Measurements from ENCODE around the gene ITGAE. TPM values are rescaled to one million over a fixed set of nuclear protein-coding genes. Genes with fewer than 3 reads are reported as not detected.

The ITGAE gene
- total and polyA plus RNA-seq, 10 of the 15 experiments (the other 5 are each of a cell fraction or from before 2014, with no cell fraction given) = 13.1 to 161 (median 34.8) TPM

DNA sequence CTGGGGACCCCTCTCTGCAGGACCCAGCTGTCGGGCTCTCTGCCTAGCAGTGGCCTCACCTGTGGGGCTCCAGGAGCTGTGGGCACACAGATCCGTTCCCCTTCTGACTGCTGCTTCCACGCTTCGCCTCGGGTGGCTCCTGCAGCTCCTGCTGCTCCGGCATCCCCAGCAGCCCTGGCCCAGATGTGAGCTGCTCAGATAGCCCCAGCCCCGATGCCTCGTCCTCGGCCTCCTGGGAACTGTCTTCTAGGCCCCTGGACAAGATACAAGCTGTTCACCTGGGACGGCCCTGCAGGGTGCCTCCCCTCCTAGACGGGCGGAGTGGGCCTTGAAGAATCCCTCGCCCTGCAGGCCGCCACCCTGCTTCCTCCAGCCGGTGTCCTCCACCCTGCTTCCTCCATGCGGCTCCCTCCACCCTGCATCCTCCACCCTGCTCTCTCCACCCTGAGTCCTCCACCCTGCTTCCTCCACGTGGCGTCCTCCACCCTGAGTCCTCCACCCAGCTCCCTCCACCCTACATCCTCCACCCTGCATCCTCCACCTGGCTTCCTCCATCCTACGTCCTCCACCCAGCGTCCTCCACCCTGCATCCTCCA, 121.4 kb downstream of the ITGAE start:
- H3K36me3 ChIP-seq (ENCODE audit: control insufficient read depth in 2 of 2, insufficient read depth in 2 of 2, low read length in 1 of 2) = peaks cover 0 to 7% of the 10 kb centered on the region in 2 experiments; a peak in 2 of 4 replicates
- ChIA-PET RAD21 (ENCODE audit: unreplicated experiment) (no interaction called here), SMC1A (ENCODE audit: uncharacterized antibody, unreplicated experiment) (interaction anchor here (0.9 kb wide), 1 partner anchor 9 kb away, joined by 3 read pairs; no protein-coding TSS in a partner anchor), CTCF (interaction anchor here (1.3 kb wide), 1 partner anchor 58 kb away, joined by 6 read pairs; no protein-coding TSS in a partner anchor), POLR2A (no interaction called here)
- H3K4me2 ChIP-seq (ENCODE audit: control insufficient read depth, insufficient read depth) = no peak overlapping the region
- BruUV-seq (replicated peaks) = no TSS peak
- no peak overlapping the region for H2AFZ ChIP-seq (ENCODE audit: control insufficient read depth, low read depth, low read length)
- TF ChIP-seq SMC3 (IDR thresholded peaks at IDR 0.05; ENCODE audit: borderline replicate concordance, low read length) (no peak), STAT1 (conservative IDR thresholded peaks at IDR 0.05) (no peak), HCFC1 (IDR thresholded peaks at IDR 0.05; ENCODE audit: low read length) (no peak), HDGF (IDR thresholded peaks at IDR 0.05) (no peak), CREB1 (IDR thresholded peaks at IDR 0.05; ENCODE audit: low read depth) (no peak), PML (IDR thresholded peaks at IDR 0.05; ENCODE audit: low read length) (no peak), CREM (IDR thresholded peaks at IDR 0.05; ENCODE audit: low read depth) (no peak)
- TF ChIP-seq, protein P1, sequence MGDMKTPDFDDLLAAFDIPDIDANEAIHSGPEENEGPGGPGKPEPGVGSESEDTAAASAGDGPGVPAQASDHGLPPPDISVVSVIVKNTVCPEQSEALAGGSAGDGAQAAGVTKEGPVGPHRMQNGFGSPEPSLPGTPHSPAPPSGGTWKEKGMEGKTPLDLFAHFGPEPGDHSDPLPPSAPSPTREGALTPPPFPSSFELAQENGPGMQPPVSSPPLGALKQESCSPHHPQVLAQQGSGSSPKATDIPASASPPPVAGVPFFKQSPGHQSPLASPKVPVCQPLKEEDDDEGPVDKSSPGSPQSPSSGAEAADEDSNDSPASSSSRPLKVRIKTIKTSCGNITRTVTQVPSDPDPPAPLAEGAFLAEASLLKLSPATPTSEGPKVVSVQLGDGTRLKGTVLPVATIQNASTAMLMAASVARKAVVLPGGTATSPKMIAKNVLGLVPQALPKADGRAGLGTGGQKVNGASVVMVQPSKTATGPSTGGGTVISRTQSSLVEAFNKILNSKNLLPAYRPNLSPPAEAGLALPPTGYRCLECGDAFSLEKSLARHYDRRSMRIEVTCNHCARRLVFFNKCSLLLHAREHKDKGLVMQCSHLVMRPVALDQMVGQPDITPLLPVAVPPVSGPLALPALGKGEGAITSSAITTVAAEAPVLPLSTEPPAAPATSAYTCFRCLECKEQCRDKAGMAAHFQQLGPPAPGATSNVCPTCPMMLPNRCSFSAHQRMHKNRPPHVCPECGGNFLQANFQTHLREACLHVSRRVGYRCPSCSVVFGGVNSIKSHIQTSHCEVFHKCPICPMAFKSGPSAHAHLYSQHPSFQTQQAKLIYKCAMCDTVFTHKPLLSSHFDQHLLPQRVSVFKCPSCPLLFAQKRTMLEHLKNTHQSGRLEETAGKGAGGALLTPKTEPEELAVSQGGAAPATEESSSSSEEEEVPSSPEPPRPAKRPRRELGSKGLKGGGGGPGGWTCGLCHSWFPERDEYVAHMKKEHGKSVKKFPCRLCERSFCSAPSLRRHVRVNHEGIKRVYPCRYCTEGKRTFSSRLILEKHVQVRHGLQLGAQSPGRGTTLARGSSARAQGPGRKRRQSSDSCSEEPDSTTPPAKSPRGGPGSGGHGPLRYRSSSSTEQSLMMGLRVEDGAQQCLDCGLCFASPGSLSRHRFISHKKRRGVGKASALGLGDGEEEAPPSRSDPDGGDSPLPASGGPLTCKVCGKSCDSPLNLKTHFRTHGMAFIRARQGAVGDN (IDR thresholded peaks at IDR 0.05) = no peak
- TF ChIP-seq, protein P2, sequence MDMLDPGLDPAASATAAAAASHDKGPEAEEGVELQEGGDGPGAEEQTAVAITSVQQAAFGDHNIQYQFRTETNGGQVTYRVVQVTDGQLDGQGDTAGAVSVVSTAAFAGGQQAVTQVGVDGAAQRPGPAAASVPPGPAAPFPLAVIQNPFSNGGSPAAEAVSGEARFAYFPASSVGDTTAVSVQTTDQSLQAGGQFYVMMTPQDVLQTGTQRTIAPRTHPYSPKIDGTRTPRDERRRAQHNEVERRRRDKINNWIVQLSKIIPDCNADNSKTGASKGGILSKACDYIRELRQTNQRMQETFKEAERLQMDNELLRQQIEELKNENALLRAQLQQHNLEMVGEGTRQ (IDR thresholded peaks at IDR 0.05; ENCODE audit: borderline replicate concordance, low read depth, low read length) = no peak
- TF ChIP-seq, protein P3, sequence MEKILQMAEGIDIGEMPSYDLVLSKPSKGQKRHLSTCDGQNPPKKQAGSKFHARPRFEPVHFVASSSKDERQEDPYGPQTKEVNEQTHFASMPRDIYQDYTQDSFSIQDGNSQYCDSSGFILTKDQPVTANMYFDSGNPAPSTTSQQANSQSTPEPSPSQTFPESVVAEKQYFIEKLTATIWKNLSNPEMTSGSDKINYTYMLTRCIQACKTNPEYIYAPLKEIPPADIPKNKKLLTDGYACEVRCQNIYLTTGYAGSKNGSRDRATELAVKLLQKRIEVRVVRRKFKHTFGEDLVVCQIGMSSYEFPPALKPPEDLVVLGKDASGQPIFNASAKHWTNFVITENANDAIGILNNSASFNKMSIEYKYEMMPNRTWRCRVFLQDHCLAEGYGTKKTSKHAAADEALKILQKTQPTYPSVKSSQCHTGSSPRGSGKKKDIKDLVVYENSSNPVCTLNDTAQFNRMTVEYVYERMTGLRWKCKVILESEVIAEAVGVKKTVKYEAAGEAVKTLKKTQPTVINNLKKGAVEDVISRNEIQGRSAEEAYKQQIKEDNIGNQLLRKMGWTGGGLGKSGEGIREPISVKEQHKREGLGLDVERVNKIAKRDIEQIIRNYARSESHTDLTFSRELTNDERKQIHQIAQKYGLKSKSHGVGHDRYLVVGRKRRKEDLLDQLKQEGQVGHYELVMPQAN (conservative IDR thresholded peaks at IDR 0.05) = no peak
- TF ChIP-seq, protein P4, sequence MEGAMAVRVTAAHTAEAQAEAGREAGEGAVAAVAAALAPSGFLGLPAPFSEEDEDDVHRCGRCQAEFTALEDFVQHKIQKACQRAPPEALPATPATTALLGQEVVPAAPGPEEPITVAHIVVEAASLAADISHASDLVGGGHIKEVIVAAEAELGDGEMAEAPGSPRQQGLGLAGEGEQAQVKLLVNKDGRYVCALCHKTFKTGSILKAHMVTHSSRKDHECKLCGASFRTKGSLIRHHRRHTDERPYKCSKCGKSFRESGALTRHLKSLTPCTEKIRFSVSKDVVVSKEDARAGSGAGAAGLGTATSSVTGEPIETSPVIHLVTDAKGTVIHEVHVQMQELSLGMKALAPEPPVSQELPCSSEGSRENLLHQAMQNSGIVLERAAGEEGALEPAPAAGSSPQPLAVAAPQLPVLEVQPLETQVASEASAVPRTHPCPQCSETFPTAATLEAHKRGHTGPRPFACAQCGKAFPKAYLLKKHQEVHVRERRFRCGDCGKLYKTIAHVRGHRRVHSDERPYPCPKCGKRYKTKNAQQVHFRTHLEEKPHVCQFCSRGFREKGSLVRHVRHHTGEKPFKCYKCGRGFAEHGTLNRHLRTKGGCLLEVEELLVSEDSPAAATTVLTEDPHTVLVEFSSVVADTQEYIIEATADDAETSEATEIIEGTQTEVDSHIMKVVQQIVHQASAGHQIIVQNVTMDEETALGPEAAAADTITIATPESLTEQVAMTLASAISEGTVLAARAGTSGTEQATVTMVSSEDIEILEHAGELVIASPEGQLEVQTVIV (IDR thresholded peaks at IDR 0.05; ENCODE audit: borderline replicate concordance, partially characterized antibody) = no peak
- in situ Hi-C loops (cut with MboI) (loop anchor here (5.0 kb wide), 1 partner anchor 143 kb away; no protein-coding TSS in a partner anchor), intact Hi-C loops (cut with micrococcal nuclease; ENCODE audit: unreplicated experiment) (no loop called here)
- no peak for ATAC-seq
- no peak overlapping the region for H3K4me3 ChIP-seq
- H3K9ac ChIP-seq (ENCODE audit: control insufficient read depth, insufficient read depth, low read length) = no peak overlapping the region
- H3K27me3 ChIP-seq (replicated peaks in 1 of 2; ENCODE audit: control insufficient read depth in 2 of 2, insufficient read depth in 2 of 2, low read length in 1 of 2) = no peaks in the 10 kb centered on the region
- H4K20me1 ChIP-seq (ENCODE audit: control insufficient read depth, insufficient read depth) = no peaks in the 10 kb centered on the region
- no peaks in the 10 kb centered on the region for H3K9me3 ChIP-seq (replicated peaks; ENCODE audit: control insufficient read depth, insufficient read depth, low read length)
- FAIRE-seq = no peak
- DNase-seq (ENCODE audit: low read depth, low spot score) = no peak
- WGBS (ENCODE audit: insufficient coverage, insufficient replicate concordance, low lambda C conversion rate, missing lambda C conversion rate) = 54% methylated on average over 19 of the region's 20 CpGs
- H3K27ac ChIP-seq (ENCODE audit: control insufficient read depth, insufficient read depth) = no peak overlapping the region
- peaks cover 6% of the 10 kb centered on the region; the same call in 1 of the 2 replicates for H3K4me1 ChIP-seq (ENCODE audit: control insufficient read depth, insufficient read depth, low read length)
- no peaks in the 10 kb centered on the region for H3K79me2 ChIP-seq (ENCODE audit: control insufficient read depth, insufficient read depth, low read length)

Measured in GM12878 (cell line).